ENCODE results near the gene HLA-E. TPM values are rescaled to one million over a fixed set of nuclear protein-coding genes. Genes with fewer than 3 reads are reported as not detected.

Gene HLA-E
- total RNA-seq, 1 donor from 2014 or later: 170 TPM

DNA sequence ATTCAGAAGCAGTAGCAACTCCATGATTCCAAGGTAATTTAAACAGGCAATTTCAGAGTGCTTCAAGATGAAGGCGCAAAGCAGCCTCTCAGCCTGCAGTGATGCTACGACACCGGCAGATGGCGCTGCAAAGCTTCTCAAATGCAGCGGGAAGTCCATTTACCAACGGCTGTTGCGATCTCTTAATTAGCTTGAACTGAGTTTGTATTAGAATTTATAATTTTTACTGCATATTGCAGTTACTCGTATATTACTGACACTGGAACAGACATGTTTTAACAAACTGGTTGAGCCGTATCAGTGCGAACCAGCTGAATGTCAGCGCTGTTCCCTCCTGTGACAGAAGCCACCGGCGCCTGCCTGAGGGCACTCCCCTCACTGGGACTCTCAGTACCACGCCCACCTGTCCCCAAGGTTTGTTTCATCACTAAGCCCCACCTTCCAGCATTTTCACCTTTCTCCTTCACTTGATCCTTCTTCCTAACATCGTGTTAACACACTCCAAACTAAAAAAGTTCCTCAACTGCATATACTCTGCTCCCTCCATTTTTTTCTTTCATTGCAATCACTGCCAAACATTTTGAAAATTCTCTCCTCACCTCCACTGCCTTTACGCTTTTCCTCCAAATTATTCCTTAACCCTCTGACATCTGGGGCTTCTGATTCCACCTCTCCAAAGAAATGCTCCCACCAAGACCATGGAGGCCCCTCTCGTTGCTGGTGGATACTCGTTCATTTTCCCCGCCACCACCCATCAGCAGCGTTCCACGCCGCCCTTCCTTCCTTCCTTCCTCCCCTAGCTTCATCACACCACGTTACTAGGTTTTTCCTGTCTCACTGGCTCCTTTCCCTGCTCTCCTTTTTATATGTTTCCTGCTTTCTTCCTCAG is 52.5 kb downstream of the HLA-E start:
- peak; percentile 86 for DNase-seq (ENCODE audit: low read depth)

DNA sequence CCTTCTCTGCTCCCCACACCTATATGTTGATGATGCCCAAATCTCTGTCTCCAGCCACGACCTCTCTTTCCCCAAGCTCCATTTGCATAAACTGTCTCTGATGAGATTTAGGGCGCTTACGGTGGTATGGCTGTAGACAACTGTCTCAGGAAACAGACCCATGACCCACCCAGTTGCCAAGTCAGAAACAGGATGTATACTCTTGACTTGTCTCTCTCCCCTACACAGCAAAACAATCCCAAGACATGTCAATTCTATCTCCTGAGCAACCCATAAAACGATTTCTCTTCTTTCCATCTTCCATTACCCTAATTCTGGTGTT is 53.1 kb downstream of the HLA-E start:
- no peak for DNase-seq (ENCODE audit: low read depth)

DNA sequence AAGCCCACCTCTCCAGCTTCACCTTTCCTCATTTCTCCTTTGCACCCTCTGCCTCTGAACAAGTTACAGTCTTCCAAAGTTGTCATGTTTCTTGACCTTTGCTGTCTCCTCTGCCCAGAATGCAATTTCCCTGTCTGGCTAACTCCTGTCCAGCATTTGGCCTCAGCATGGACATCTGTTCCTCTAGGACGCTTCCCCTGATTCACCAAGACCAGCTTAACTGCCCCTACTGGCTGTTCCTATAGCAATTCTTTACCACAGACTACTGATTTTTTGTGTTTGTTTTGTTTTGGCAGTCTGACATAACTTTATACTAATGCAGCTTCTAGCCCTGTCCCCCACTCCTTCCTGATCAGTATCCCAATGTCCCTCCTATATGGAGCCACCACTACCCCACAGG is 53.6 kb downstream of the HLA-E start:
- DNase-seq (ENCODE audit: low read depth): no peak

Other genes with a start within 250 kb of the HLA-E start
- 9.6 and 14.1 TPM in 2 replicates for gene TRIM39, start 162.6 kb upstream of the HLA-E start, total RNA-seq
- 15.8 and 34.7 TPM in 2 replicates for gene RPP21, start 144.4 kb upstream of the HLA-E start, total RNA-seq
- 32.2 and 49.8 TPM in 2 replicates for gene GNL1, start 67.0 kb downstream of the HLA-E start, total RNA-seq
- gene PRR3, start 67.8 kb downstream of the HLA-E start, total RNA-seq: 2.3 and 3.9 TPM in 2 replicates
- gene ABCF1, start 81.9 kb downstream of the HLA-E start, total RNA-seq: 40.1 and 77.8 TPM in 2 replicates
- 6.1 and 30.3 TPM in 2 replicates for gene PPP1R10, start 127.7 kb downstream of the HLA-E start, total RNA-seq
- gene MRPS18B, start 128.3 kb downstream of the HLA-E start, total RNA-seq: 31.0 and 60.4 TPM in 2 replicates
- 7.6 and 7.8 TPM in 2 replicates for gene ATAT1, start 137.4 kb downstream of the HLA-E start, total RNA-seq
- gene C6orf136, start 157.6 kb downstream of the HLA-E start, total RNA-seq: 6.9 and 7.3 TPM in 2 replicates
- 40.2 and 41.7 TPM in 2 replicates for gene DHX16, start 183.5 kb downstream of the HLA-E start, total RNA-seq
- gene PPP1R18, start 197.1 kb downstream of the HLA-E start, total RNA-seq: 27.5 and 38.7 TPM in 2 replicates
- gene NRM, start 201.5 kb downstream of the HLA-E start, total RNA-seq: 0.69 and 1.7 TPM in 2 replicates
- 6.4 and 10.2 TPM in 2 replicates for gene MDC1, start 227.8 kb downstream of the HLA-E start, total RNA-seq
- gene TUBB, start 230.8 kb downstream of the HLA-E start, total RNA-seq: 312 and 597 TPM in 2 replicates

Data from renal cortical epithelial cell (primary cell).